Progenitor cell of endocrine pancreas (in vitro differentiated cells): ENCODE data around the gene CDH4. TPM values are rescaled to one million over a fixed set of nuclear protein-coding genes. Genes with fewer than 3 reads are reported as not detected.

ENCODE experiments used
- DNase-seq: peaks from one replicate; pipeline ENCODE4 v3.0.0; 2021; ENCODE audit warnings: low spot score; ENCODE audit not compliant: unreplicated experiment
- H3K27ac Mint-ChIP-seq: 2 replicates; pipeline ENCODE4 v1.8.0; 2021; ENCODE audit warnings: mild to moderate bottlenecking, moderate library complexity, mixed read lengths
- H3K27me3 Mint-ChIP-seq: 2 replicates; pipeline ENCODE4 v1.8.0; 2021; ENCODE audit warnings: mixed read lengths
- H3K36me3 Mint-ChIP-seq: 2 replicates; pipeline ENCODE4 v1.8.0; 2022; ENCODE audit warnings: mixed read lengths; ENCODE audit not compliant: insufficient read depth
- H3K4me1 Mint-ChIP-seq: 2 replicates; pipeline ENCODE4 v1.8.0; 2021; ENCODE audit warnings: low read depth, mixed read lengths
- H3K4me3 Mint-ChIP-seq: 2 replicates; pipeline ENCODE4 v1.8.0; 2021; ENCODE audit warnings: low read depth, mild to moderate bottlenecking, moderate library complexity, mixed read lengths
- H3K9me3 Mint-ChIP-seq: 2 replicates; pipeline ENCODE4 v1.8.0; 2021; ENCODE audit warnings: low read depth, mixed read lengths
- total RNA-seq: library from RNA; stranded (reverse); gene quantifications from 2 replicates; pipeline ENCODE4 v1.2.1, GENCODE V29; 2021
- TF ChIP-seq, protein P1 (sequence below): fragments of 200-600 bp; sonication (generic); IDR thresholded peaks from one replicate; pipeline ENCODE4 v1.5.0; 2021; ENCODE audit warnings: antibody characterized with exemption, mild to moderate bottlenecking; ENCODE audit not compliant: unreplicated experiment

CDH4 gene
- total RNA-seq, 1 donor from 2014 or later = 0.43 TPM

GRCh38 chr20:61835791-61836350, 583.8 kb downstream of the CDH4 start:
- TF ChIP-seq, protein P1, sequence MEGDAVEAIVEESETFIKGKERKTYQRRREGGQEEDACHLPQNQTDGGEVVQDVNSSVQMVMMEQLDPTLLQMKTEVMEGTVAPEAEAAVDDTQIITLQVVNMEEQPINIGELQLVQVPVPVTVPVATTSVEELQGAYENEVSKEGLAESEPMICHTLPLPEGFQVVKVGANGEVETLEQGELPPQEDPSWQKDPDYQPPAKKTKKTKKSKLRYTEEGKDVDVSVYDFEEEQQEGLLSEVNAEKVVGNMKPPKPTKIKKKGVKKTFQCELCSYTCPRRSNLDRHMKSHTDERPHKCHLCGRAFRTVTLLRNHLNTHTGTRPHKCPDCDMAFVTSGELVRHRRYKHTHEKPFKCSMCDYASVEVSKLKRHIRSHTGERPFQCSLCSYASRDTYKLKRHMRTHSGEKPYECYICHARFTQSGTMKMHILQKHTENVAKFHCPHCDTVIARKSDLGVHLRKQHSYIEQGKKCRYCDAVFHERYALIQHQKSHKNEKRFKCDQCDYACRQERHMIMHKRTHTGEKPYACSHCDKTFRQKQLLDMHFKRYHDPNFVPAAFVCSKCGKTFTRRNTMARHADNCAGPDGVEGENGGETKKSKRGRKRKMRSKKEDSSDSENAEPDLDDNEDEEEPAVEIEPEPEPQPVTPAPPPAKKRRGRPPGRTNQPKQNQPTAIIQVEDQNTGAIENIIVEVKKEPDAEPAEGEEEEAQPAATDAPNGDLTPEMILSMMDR = no peak
- no peaks in the 10 kb centered on the region for H3K36me3 Mint-ChIP-seq
- peaks cover 9% of the 10 kb centered on the region for H3K27me3 Mint-ChIP-seq
- no peaks in the 10 kb centered on the region for H3K9me3 Mint-ChIP-seq
- H3K27ac Mint-ChIP-seq = no peak overlapping the region
- H3K4me3 Mint-ChIP-seq = no peak overlapping the region
- DNase-seq = no peak
- no peaks in the 10 kb centered on the region for H3K4me1 Mint-ChIP-seq

GRCh38 chr20:61837200-61837599, 585.1 kb downstream of the CDH4 start:
- Mint-ChIP-seq H3K27ac (no peak overlapping the region), H3K4me1 (no peaks in the 10 kb centered on the region), H3K36me3 (no peaks in the 10 kb centered on the region), H3K4me3 (no peak overlapping the region), H3K27me3 (peaks cover 7% of the 10 kb centered on the region), H3K9me3 (no peaks in the 10 kb centered on the region)
- TF ChIP-seq, protein P1 = no peak
- no peak for DNase-seq

DNA sequence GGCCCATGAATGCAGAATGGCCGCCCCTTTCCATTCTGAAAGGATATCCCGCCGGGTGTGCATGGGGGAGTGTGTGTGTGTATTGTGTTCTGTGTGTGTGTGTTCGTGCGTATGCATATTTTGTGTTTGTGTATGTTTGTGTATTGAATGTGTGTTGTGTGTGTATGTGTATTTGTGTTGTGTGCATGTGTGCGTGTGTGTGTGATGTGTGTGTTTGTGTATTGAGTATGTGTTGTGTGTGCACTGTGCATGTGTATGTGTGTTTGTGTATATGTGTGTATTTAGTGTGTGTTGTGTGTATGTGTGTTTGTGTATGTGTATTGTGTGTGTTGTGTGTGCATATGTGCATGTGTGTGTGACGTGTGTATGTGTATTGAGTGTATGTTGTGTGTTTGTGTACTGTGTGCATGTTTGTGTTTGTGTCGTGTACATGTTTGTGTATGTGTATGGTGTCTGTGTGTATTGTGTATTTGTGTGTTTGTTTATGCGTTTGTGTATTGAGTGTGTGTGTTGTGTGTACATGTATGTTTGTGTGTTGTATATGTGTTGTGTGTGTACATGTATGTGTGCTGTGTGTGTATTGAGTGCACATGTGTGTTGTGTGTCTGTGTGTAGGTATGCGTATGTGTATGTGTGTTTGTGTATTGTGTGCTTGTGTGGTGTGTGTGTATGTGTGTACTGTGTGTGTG, 587.3 kb downstream of the CDH4 start:
- no peaks in the 10 kb centered on the region for H3K36me3 Mint-ChIP-seq
- no peak overlapping the region for H3K4me3 Mint-ChIP-seq

DNA sequence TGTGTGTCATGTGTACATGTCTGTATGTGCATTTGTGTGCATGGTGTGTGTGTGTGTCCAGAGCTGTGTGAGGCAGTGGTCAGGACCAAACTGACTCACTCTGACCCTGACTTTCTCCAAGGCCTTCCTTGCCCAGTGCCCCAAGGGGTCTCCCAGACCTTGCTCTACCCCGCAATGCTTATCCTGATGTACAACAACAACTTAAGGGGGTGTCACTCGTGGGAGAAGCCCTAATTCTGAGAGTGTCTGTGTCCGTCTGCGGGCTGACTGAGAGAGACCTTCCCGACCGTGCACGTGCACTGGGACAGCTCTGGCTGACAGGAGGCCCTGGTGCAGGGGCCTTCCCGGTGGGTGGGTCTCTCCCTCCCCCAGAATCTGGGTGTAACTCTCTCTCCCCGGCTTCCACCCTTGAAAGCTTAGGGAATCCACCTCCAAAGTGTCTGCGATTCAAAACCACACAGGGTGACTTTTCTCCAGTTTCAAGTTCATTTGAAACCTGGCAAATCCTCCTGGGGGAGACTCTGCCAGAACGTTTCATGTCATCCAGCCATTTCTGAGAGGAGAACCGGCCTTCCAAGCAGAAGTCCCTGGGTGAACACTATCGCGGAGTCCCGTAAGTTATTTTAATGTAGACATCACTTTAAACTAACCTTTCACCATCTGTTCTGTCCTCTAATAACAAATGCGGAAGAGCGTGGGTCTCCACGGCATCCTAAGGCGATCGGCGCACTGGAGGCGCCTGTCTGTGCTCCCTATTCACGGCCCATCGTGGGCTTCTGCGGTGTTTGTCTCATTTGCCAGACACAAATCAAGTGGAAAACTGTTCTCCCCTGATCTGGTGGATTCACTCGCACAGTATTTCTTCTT, 588.1 kb downstream of the CDH4 start:
- Mint-ChIP-seq H3K27me3 (no peaks in the 10 kb centered on the region), H3K9me3 (no peaks in the 10 kb centered on the region), H3K4me1 (no peaks in the 10 kb centered on the region), H3K27ac (no peak overlapping the region), H3K36me3 (no peaks in the 10 kb centered on the region), H3K4me3 (no peak overlapping the region)
- no peak for DNase-seq
- TF ChIP-seq, protein P1 = no peak

More for the DNA sequence above, 587.3 kb downstream of the CDH4 start:
- TF ChIP-seq, protein P1 = no peak
- Mint-ChIP-seq H3K27ac (no peak overlapping the region), H3K27me3 (no peaks in the 10 kb centered on the region), H3K9me3 (no peaks in the 10 kb centered on the region), H3K4me1 (no peaks in the 10 kb centered on the region)
- DNase-seq = no peak

GRCh38 chr20:61840779-61841455, 588.9 kb downstream of the CDH4 start:
- H3K27me3 Mint-ChIP-seq = no peaks in the 10 kb centered on the region
- no peaks in the 10 kb centered on the region for H3K9me3 Mint-ChIP-seq

More at GRCh38 chr20:61840779-61841455, 588.9 kb downstream of the CDH4 start:
- no peak for DNase-seq
- Mint-ChIP-seq H3K27ac (no peak overlapping the region), H3K4me3 (no peak overlapping the region), H3K4me1 (no peaks in the 10 kb centered on the region), H3K36me3 (no peaks in the 10 kb centered on the region)
- TF ChIP-seq, protein P1 = no peak
